DOHH2 (cell line): ENCODE results near the gene COL4A1.

Experiments used
- H3F3A ChIP-seq: fragments of 200-600 bp; sonication (generic), shearing (Covaris generic); 2 replicates; pipeline ENCODE4 v1.6.0; 2016; ENCODE audit warnings: antibody characterized with exemption, mild to moderate bottlenecking; ENCODE audit not compliant: control insufficient read depth, insufficient read depth
- H3K27ac ChIP-seq: fragments of 200-600 bp; sonication (generic); 2 replicates; pipeline ENCODE4 v1.5.1; 2014; ENCODE audit warnings: low read depth, mild to moderate bottlenecking, low read length, moderate library complexity
- H3K27me3 ChIP-seq: fragments of 200-600 bp; sonication (generic); 2 replicates; pipeline ENCODE4 v1.6.1; 2014; ENCODE audit warnings: mild to moderate bottlenecking, low read length, mixed read lengths; ENCODE audit not compliant: control insufficient read depth
- H3K36me3 ChIP-seq: fragments of 200-600 bp; sonication (generic); 2 replicates; pipeline ENCODE4 v1.6.1; 2014; ENCODE audit warnings: mild to moderate bottlenecking, low read length, moderate library complexity, mixed read lengths; ENCODE audit not compliant: control insufficient read depth
- H3K4me1 ChIP-seq: fragments of 200-600 bp; sonication (generic); 2 replicates; pipeline ENCODE4 v1.6.1; 2014; ENCODE audit warnings: mild to moderate bottlenecking, low read length, mixed read lengths; ENCODE audit not compliant: control insufficient read depth
- H3K4me2 ChIP-seq: fragments of 200-600 bp; sonication (generic); 2 replicates; pipeline ENCODE4 v1.6.0; 2014; ENCODE audit warnings: mild to moderate bottlenecking, low read length, moderate library complexity
- H3K4me3 ChIP-seq: fragments of 200-600 bp; sonication (generic); 2 replicates; pipeline ENCODE4 v1.5.1; 2014; ENCODE audit warnings: mild to moderate bottlenecking, low read length, mixed read lengths
- H3K79me2 ChIP-seq: fragments of 200-600 bp; sonication (generic); 2 replicates; pipeline ENCODE4 v1.6.1; 2014; ENCODE audit warnings: mild to moderate bottlenecking, low read length, mixed read lengths; ENCODE audit not compliant: control insufficient read depth
- H3K9me2 ChIP-seq: fragments of 200-600 bp; sonication (generic); replicated peaks from 2 replicates; pipeline ENCODE4 v1.6.1; 2014; ENCODE audit warnings: mild to moderate bottlenecking, low read length, mixed read lengths; ENCODE audit not compliant: control insufficient read depth
- H3K9me3 ChIP-seq: fragments of 200-600 bp; sonication (generic); 2 replicates; pipeline ENCODE4 v1.6.1; 2014; ENCODE audit warnings: antibody characterized with exemption, low read length, mixed read lengths; ENCODE audit not compliant: control insufficient read depth, insufficient read depth
- H4K20me1 ChIP-seq: fragments of 200-600 bp; sonication (generic); 2 replicates; pipeline ENCODE4 v1.6.0; 2014; ENCODE audit warnings: low read depth, mild to moderate bottlenecking, antibody characterized with exemption, low read length, moderate library complexity; ENCODE audit not compliant: control insufficient read depth, insufficient read depth
- CTCF ChIP-seq: fragments of 200-600 bp; sonication (generic); IDR thresholded peaks from one replicate; pipeline ENCODE4 v1.5.1; 2014; ENCODE audit warnings: antibody characterized with exemption, mild to moderate bottlenecking, low read depth, low read length; ENCODE audit not compliant: poor library complexity, severe bottlenecking
- EZH2phosphoT487 ChIP-seq: fragments of 200-600 bp; sonication (generic); IDR thresholded peaks from 2 replicates; pipeline ENCODE4 v1.6.1; 2017; ENCODE audit warnings: borderline replicate concordance, mild to moderate bottlenecking, antibody characterized with exemption, low read length, moderate library complexity, mixed read lengths

The COL4A1 gene

DNA sequence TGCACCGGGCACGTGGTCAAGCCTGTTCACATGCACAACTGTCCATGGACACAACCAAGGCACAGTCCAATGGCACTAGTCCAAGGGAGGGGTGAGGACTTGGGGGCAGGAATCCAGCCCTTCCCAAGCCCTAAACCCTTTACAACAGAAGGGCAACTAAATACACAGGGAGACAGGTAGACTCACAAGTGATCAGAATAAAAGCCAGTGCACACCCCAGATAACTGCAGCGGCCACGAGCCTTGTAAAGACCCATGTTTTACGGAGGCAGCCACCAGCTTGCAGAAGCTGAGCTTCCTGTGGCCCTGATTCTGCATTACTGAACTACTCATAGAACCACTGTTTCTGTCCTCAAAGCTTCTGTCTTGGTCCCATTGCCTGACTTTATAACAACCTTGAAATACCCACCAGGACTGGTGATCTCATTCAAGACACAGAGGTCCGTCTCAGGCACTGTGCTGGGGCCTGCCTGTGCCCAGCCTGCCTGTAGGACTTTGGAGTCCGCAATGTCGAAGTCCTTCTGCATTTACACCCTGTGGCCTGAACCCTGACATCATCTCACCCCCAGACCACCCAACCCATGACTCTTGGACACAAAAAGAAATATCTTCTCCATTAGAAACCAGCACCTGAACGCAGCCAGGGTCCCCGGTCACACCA is 181.2 kb downstream of the COL4A1 start:
- Histone ChIP-seq H3K9me3 (no peaks in the 10 kb centered on the region), H3K4me1 (no peaks in the 10 kb centered on the region), H3K36me3 (no peaks in the 10 kb centered on the region), H4K20me1 (no peaks in the 10 kb centered on the region), H3F3A (no peaks in the 10 kb centered on the region), H3K79me2 (no peaks in the 10 kb centered on the region), H3K4me3 (no peak overlapping the region), H3K4me2 (no peak overlapping the region), H3K9me2 (no peaks in the 10 kb centered on the region), H3K27ac (no peak overlapping the region), H3K27me3 (peaks cover 8% of the 10 kb centered on the region; the same call in 1 of the 2 replicates)
- TF ChIP-seq CTCF, result no peak
- no peak for TF ChIP-seq EZH2phosphoT487

- Histone ChIP-seq H3K4me1 (no peaks in the 10 kb centered on the region), H3K79me2 (no peaks in the 10 kb centered on the region), H3F3A (no peaks in the 10 kb centered on the region), H3K4me2 (no peak overlapping the region), H4K20me1 (no peaks in the 10 kb centered on the region), H3K27ac (no peak overlapping the region), H3K27me3 (peaks cover 8% of the 10 kb centered on the region; the same call in 1 of the 2 replicates), H3K4me3 (no peak overlapping the region), H3K9me3 (no peaks in the 10 kb centered on the region), H3K36me3 (no peaks in the 10 kb centered on the region), H3K9me2 (no peaks in the 10 kb centered on the region)
- no peak for TF ChIP-seq EZH2phosphoT487
- no peak for TF ChIP-seq CTCF
These were observed 181.8 kb downstream of the COL4A1 start for GRCh38 chr13:110125157-110125556.

DNA sequence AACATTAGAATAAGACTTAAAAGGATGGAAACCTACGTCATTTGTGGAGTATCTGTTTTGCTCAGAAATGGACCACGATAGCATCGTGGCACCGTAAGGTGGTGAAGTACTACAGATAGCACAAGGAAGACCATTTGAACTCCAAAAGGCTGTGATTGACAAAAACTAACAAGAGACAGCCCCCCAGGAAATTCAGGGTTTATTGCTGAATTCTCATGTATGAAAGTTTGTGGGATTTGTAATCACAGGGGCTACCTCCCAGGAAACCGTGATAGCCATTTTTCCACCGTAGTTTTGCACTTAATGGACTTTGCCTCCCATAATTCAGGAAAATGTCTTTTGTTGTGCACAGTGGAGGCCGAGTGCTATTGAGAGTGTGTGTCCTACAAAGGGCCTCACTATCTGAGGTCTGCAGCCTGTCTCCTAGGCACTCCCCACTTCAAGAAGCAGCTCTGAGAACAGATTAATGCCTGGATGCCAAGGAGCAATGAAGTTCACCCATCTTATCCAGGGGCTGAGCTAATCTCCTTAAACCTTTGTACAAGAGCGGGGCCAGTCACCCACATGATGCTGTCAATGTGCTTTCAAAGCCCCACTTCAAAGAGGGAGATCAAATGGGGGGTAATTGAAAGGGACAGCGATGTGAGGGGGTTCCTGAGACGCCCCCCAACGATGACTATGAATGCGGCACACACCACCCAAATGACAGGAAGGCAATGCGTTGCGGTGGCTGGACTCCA is 182.6 kb downstream of the COL4A1 start:
- H3K9me3 ChIP-seq, result no peaks in the 10 kb centered on the region
- H4K20me1 ChIP-seq, result no peaks in the 10 kb centered on the region
- H3K4me2 ChIP-seq, result no peak overlapping the region
- no peaks in the 10 kb centered on the region for H3K36me3 ChIP-seq
- TF ChIP-seq EZH2phosphoT487 (no peak), CTCF (no peak)
- no peaks in the 10 kb centered on the region for H3F3A ChIP-seq
- no peak overlapping the region for H3K4me3 ChIP-seq
- no peak overlapping the region for H3K27ac ChIP-seq
- H3K9me2 ChIP-seq, result no peaks in the 10 kb centered on the region
- no peaks in the 10 kb centered on the region for H3K79me2 ChIP-seq
- no peaks in the 10 kb centered on the region for H3K4me1 ChIP-seq
- peaks cover 8% of the 10 kb centered on the region; the same call in 1 of the 2 replicates for H3K27me3 ChIP-seq
